Measurements from ENCODE around the gene SGK1. TPM values are rescaled to one million over a fixed set of nuclear protein-coding genes. Genes with fewer than 3 reads are reported as not detected.

Gene SGK1
- total and polyA plus RNA-seq, 2 donors (not counting 1 experiment from before 2014, with no cell fraction given), result 37.3 to 57.8 TPM

DNA sequence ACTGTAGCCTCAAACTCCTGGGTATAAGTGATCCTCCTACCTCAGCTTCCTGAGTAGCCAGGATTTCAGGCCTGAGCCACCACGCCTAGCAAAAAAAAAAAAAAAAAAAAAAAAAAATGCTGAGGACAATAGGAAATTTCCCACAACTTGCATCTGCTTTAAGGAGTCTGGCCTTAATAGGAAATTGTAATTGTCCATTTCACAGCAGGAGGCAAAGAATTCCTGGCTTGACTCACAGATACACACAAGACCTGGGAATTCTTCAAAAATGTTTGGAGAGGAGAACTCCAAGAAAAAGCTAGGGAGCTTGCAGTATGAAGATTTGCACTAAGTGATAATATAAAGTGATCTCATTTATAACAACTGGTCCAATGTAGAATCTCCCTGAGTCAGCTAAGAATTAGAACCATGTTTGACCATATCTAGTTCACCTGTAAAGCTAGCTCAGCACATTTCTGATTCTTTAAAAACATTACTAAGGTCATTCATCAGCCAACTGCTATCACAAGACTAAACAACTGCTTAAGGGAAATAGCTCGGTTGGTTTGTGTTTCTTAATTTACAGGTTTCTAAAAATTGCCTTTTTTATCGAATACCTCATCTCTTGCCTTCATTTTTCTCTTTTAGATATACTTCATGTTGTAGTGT, 185.3 kb downstream of the SGK1 start:
- no peaks in the 10 kb centered on the region for H3K4me1 ChIP-seq (ENCODE audit: control insufficient read depth in 2 of 2, insufficient read depth in 2 of 2, low read length in 2 of 2)
- ChIA-PET CTCF (interaction anchor here (0.7 to 2.3 kb wide), 4 partner anchors 9 to 21 kb away, joined by 3 to 13 read pairs (median 5); no protein-coding TSS in a partner anchor), POLR2A (no interaction called here)
- H3K27me3 ChIP-seq (replicated peaks in 1 of 4; ENCODE audit: control extremely low read depth in 1 of 4, control insufficient read depth in 3 of 4, insufficient read depth in 4 of 4, low read length in 3 of 4), result no peaks in the 10 kb centered on the region
- H4K20me1 ChIP-seq (ENCODE audit: control insufficient read depth, insufficient read depth, low read length, poor library complexity, severe bottlenecking), result no peaks in the 10 kb centered on the region
- Mint-ChIP-seq H3K4me3 (no peak overlapping the region), H3K9me3 (ENCODE audit: insufficient read depth) (no peaks in the 10 kb centered on the region), H3K27ac (no peak overlapping the region), H3K4me1 (no peaks in the 10 kb centered on the region), H3K27me3 (peaks cover 15% of the 10 kb centered on the region)
- no CpG with 5 or more reads among the region's 3 CpGs for WGBS (ENCODE audit: insufficient coverage)
- no peaks in the 10 kb centered on the region for H3K36me3 ChIP-seq (replicated peaks in 1 of 2; ENCODE audit: control extremely low read depth in 1 of 2, control insufficient read depth in 1 of 2, extremely low read depth in 1 of 2, insufficient read depth in 2 of 2, low read length in 1 of 2)
- no peak overlapping the region for H3K4me2 ChIP-seq (replicated peaks; ENCODE audit: low read depth, low read length, poor library complexity, severe bottlenecking)
- intact Hi-C loops (cut with micrococcal nuclease), result no loop called here
- no peaks in the 10 kb centered on the region for H3K79me2 ChIP-seq (ENCODE audit: control insufficient read depth, insufficient read depth, low read length)
- peaks cover 0 to 7% (median 5%) of the 10 kb centered on the region in 3 donors for H3K9me3 ChIP-seq (ENCODE audit: control extremely low read depth in 1 of 3, control insufficient read depth in 2 of 3, insufficient read depth in 1 of 3, low read length in 2 of 3)
- ATAC-seq (ENCODE audit: low read depth), result no peak
- DNase-seq, result no peak
- H2AFZ ChIP-seq (ENCODE audit: insufficient read depth, low read depth, low read length, poor library complexity, severe bottlenecking), result no peak overlapping the region
- TF ChIP-seq EZH2 (IDR thresholded peaks at IDR 0.05; ENCODE audit: borderline replicate concordance, insufficient read depth, low read depth, low read length, poor library complexity, severe bottlenecking) (no peak), CTCF (IDR thresholded peaks at IDR 0.05) (no peak)
- H3K4me3 ChIP-seq (ENCODE audit: control extremely low read depth in 1 of 5, extremely low read depth in 1 of 5, insufficient read depth in 1 of 5, low read depth in 2 of 5, low read length in 4 of 5), result no peak overlapping the region
- no peak overlapping the region for H3K9ac ChIP-seq (ENCODE audit: low read length)
- no peak overlapping the region for H3K27ac ChIP-seq (ENCODE audit: low read length in 2 of 2)

GRCh38 chr6:134131530-134132139, 186.3 kb downstream of the SGK1 start:
- Mint-ChIP-seq H3K4me3 (no peak overlapping the region), H3K27ac (no peak overlapping the region), H3K27me3 (peaks cover 7% of the 10 kb centered on the region), H3K9me3 (ENCODE audit: insufficient read depth) (no peaks in the 10 kb centered on the region), H3K4me1 (no peaks in the 10 kb centered on the region)
- Histone ChIP-seq H3K4me3 (ENCODE audit: control extremely low read depth in 1 of 5, extremely low read depth in 1 of 5, insufficient read depth in 1 of 5, low read depth in 2 of 5, low read length in 4 of 5) (no peak overlapping the region), H3K4me1 (ENCODE audit: control insufficient read depth in 2 of 2, insufficient read depth in 2 of 2, low read length in 2 of 2) (no peaks in the 10 kb centered on the region), H3K9ac (ENCODE audit: low read length) (no peak overlapping the region), H3K9me3 (ENCODE audit: control extremely low read depth in 1 of 3, control insufficient read depth in 2 of 3, insufficient read depth in 1 of 3, low read length in 2 of 3) (peaks cover 0 to 7% (median 5%) of the 10 kb centered on the region in 3 donors), H3K79me2 (ENCODE audit: control insufficient read depth, insufficient read depth, low read length) (no peaks in the 10 kb centered on the region), H3K4me2 (replicated peaks; ENCODE audit: low read depth, low read length, poor library complexity, severe bottlenecking) (no peak overlapping the region), H4K20me1 (ENCODE audit: control insufficient read depth, insufficient read depth, low read length, poor library complexity, severe bottlenecking) (no peaks in the 10 kb centered on the region), H3K36me3 (replicated peaks in 1 of 2; ENCODE audit: control extremely low read depth in 1 of 2, control insufficient read depth in 1 of 2, extremely low read depth in 1 of 2, insufficient read depth in 2 of 2, low read length in 1 of 2) (no peaks in the 10 kb centered on the region), H3K27me3 (replicated peaks in 1 of 4; ENCODE audit: control extremely low read depth in 1 of 4, control insufficient read depth in 3 of 4, insufficient read depth in 4 of 4, low read length in 3 of 4) (no peaks in the 10 kb centered on the region), H3K27ac (ENCODE audit: low read length in 2 of 2) (no peak overlapping the region), H2AFZ (ENCODE audit: insufficient read depth, low read depth, low read length, poor library complexity, severe bottlenecking) (no peak overlapping the region)
- ATAC-seq (ENCODE audit: low read depth), result no peak
- POLR2A ChIA-PET, result no interaction called here
- TF ChIP-seq CTCF (IDR thresholded peaks at IDR 0.05) (no peak), EZH2 (IDR thresholded peaks at IDR 0.05; ENCODE audit: borderline replicate concordance, insufficient read depth, low read depth, low read length, poor library complexity, severe bottlenecking) (no peak)
- intact Hi-C loops (cut with micrococcal nuclease), result no loop called here
- no CpG with 5 or more reads among the region's 4 CpGs for WGBS (ENCODE audit: insufficient coverage)
- CTCF ChIA-PET, result interaction anchor here (0.7 to 0.8 kb wide), 2 partner anchors 9 to 16 kb away, joined by 3 to 4 read pairs; no protein-coding TSS in a partner anchor
- DNase-seq, result no peak
